Prostate gland (tissue), 2 donors: ENCODE results near the gene LST1. TPM values are rescaled to one million over a fixed set of nuclear protein-coding genes. Genes with fewer than 3 reads are reported as not detected.

Experiments
- DNase-seq: peaks from one replicate; pipeline ENCODE4 v3.0.0-alpha.2; 2019; ENCODE audit warnings: low spot score
- H3K27ac ChIP-seq, 2 donors: fragments of 200-600 bp; sonication (generic); 2 replicates each; pipeline ENCODE4 v1.5.1; 2017 to 2019
- H3K27me3 ChIP-seq: fragments of 200-600 bp; sonication (generic); replicated peaks from 2 replicates; pipeline ENCODE4 v1.5.1; 2019; ENCODE audit not compliant: insufficient read depth
- H3K36me3 ChIP-seq, 2 donors: fragments of 200-600 bp; sonication (generic); 1 replicate in 1 of 2; 2 replicates in 1 of 2; pipeline versions ENCODE4 v1.5.1 to v1.8.1; 2017 to 2019
- H3K4me1 ChIP-seq: fragments of 200-600 bp; sonication (generic); replicated peaks from 2 replicates; pipeline ENCODE4 v1.5.1; 2019
- H3K4me3 ChIP-seq, 2 donors: fragments of 200-600 bp; sonication (generic); 2 replicates each; pipeline ENCODE4 v1.5.1; 2017 to 2019
- H3K9me3 ChIP-seq: fragments of 200-600 bp; sonication (generic); 2 replicates; pipeline ENCODE4 v1.5.1; 2017
- CTCF ChIP-seq, 4 experiments: fragments of 200-600 bp in 2 of 4; fragments of 450-650 bp in 2 of 4; sonication (generic) in 2 of 4; IDR thresholded peaks; 1 replicate in 3 of 4; 2 replicates in 1 of 4; pipeline ENCODE4 v1.5.1; 2016 to 2019; ENCODE audit warnings: antibody characterized with exemption in 4 of 4, mild to moderate bottlenecking in 2 of 4, moderate library complexity in 2 of 4
- POLR2A ChIP-seq: fragments of 450-650 bp; IDR thresholded peaks from one replicate; pipeline ENCODE4 v1.6.1; 2016; ENCODE audit warnings: antibody characterized with exemption, mild to moderate bottlenecking
- POLR2AphosphoS5 ChIP-seq: sonication (generic); formaldehyde crosslinking; IDR thresholded peaks from one replicate; pipeline ENCODE4 v1.6.1; 2017; ENCODE audit warnings: antibody characterized with exemption
- WGBS: methylation state at CpG from one replicate; pipeline ENCODE4 v1.1.5; 2018; 5-methylcytosine and 5-hydroxymethylcytosine counted together
- intact Hi-C: fragments of 100-400 bp; cut with DNase I; formaldehyde crosslinking; loops from one replicate; pipeline ENCODE4 v1.14.2; 2022
- total RNA-seq, 2 donors: library from RNA; depleted of rRNA; stranded (reverse); fragments of >200 nt; gene quantifications; one replicate each; pipeline ENCODE4 v1.1.0, GENCODE V29; 2016

LST1 gene
- total RNA-seq, 2 donors from 2014 or later: 3.1 TPM; not detected in 1

GRCh38 chr6:31580438-31580740 is 5.7 kb upstream of the LST1 start:
- TF ChIP-seq POLR2A (no peak), POLR2AphosphoS5 (no peak), CTCF (IDR thresholded peaks at IDR 0.05) (no peak)
- peak overlapping the region; percentile 62 to 68 for H3K4me3 ChIP-seq
- H3K4me1 ChIP-seq: no peaks in the 10 kb centered on the region
- no peaks in the 10 kb centered on the region for H3K27me3 ChIP-seq
- 39% methylated on average over 11 of the region's 11 CpGs for WGBS
- H3K36me3 ChIP-seq: no peaks in the 10 kb centered on the region
- no peak for DNase-seq
- no peaks in the 10 kb centered on the region for H3K9me3 ChIP-seq
- H3K27ac ChIP-seq: peak overlapping the region; percentile 65 to 85
- intact Hi-C loops: no loop called here

GRCh38 chr6:31580807-31581433 is 5.2 kb upstream of the LST1 start:
- Histone ChIP-seq H3K4me3 (peak overlapping the region; percentile 62 to 68), H3K4me1 (no peaks in the 10 kb centered on the region), H3K27me3 (no peaks in the 10 kb centered on the region), H3K9me3 (no peaks in the 10 kb centered on the region), H3K36me3 (no peaks in the 10 kb centered on the region), H3K27ac (peak overlapping the region; percentile 65 to 85)
- intact Hi-C loops: loop anchor here (1.0 kb wide), 1 partner anchor 17 kb away; no protein-coding TSS in a partner anchor
- WGBS: 1% methylated on average over 40 of the region's 62 CpGs
- peak; percentile 79 for DNase-seq
- TF ChIP-seq POLR2A (peak; percentile 40), POLR2AphosphoS5 (peak; percentile 61), CTCF (IDR thresholded peaks at IDR 0.05) (peak; percentile 92 to 98 (median 96))

- H3K27ac ChIP-seq: peak overlapping the region; percentile 65 to 85
- H3K4me3 ChIP-seq: peak overlapping the region; percentile 62 to 68
- TF ChIP-seq CTCF (IDR thresholded peaks at IDR 0.05) (no peak), POLR2AphosphoS5 (no peak), POLR2A (no peak)
- intact Hi-C loops: loop anchor here (1.0 kb wide), 1 partner anchor 17 kb away; no protein-coding TSS in a partner anchor
- H3K27me3 ChIP-seq: no peaks in the 10 kb centered on the region
- DNase-seq: no peak
- no peaks in the 10 kb centered on the region for H3K9me3 ChIP-seq
- 26% methylated on average over 21 of the region's 21 CpGs for WGBS
- no peaks in the 10 kb centered on the region for H3K36me3 ChIP-seq
- no peaks in the 10 kb centered on the region for H3K4me1 ChIP-seq
Measured at GRCh38 chr6:31581434-31582229, 4.4 kb upstream of the LST1 start.

- no peaks in the 10 kb centered on the region for H3K36me3 ChIP-seq
- peak within 1 kb of the TSS; percentile 65 to 85 for H3K27ac ChIP-seq
- WGBS: 74% methylated on average over 3 of the region's 3 CpGs
- no peaks in the 10 kb centered on the region for H3K4me1 ChIP-seq
- H3K9me3 ChIP-seq: no peaks in the 10 kb centered on the region
- H3K4me3 ChIP-seq: peak within 1 kb of the TSS; percentile 62 to 68
- intact Hi-C loops: no loop called here
- no peak for DNase-seq
- no peaks in the 10 kb centered on the region for H3K27me3 ChIP-seq
- TF ChIP-seq CTCF (IDR thresholded peaks at IDR 0.05): no peak
- no peak for TF ChIP-seq POLR2A
- no peak for TF ChIP-seq POLR2AphosphoS5
Measured at GRCh38 chr6:31582230-31582643, 3.8 kb upstream of the LST1 start, which contains the start of gene LTB. LTB (minus strand) TSS chr6:31582424; CDS start chr6:31582417, 7 bp downstream.
